Pulmonary artery endothelial cell (primary cell): ENCODE measurements around the gene ENAH. TPM values are rescaled to one million over a fixed set of nuclear protein-coding genes. Genes with fewer than 3 reads are reported as not detected.

ENCODE experiments used
- DNase-seq: peaks from one replicate; pipeline ENCODE4 v3.0.0-alpha.2; 2011; ENCODE audit warnings: low read depth, low spot score
- total RNA-seq: library from RNA; depleted of rRNA; stranded (reverse); fragments of >200 nt; gene quantifications from 2 replicates; pipeline ENCODE4 v1.2.3, GENCODE V29; 2014

ENAH gene
- total RNA-seq, 1 donor from 2014 or later = 46.0 TPM

GRCh38 chr1:225461533-225462428, 191.1 kb downstream of the ENAH start:
- no peak for DNase-seq

- DNase-seq = no peak
These were observed 192.0 kb downstream of the ENAH start for GRCh38 chr1:225460737-225461532.

GRCh38 chr1:225460021-225460736, 192.7 kb downstream of the ENAH start:
- no peak for DNase-seq

- no peak for DNase-seq
These were observed 194.7 kb downstream of the ENAH start for GRCh38 chr1:225458222-225458631.

- DNase-seq = no peak
These were observed 198.2 kb downstream of the ENAH start for GRCh38 chr1:225454733-225455132.

- DNase-seq = no peak
These were observed 198.9 kb downstream of the ENAH start for GRCh38 chr1:225453797-225454648.

GRCh38 chr1:225451840-225452515, 200.9 kb downstream of the ENAH start:
- DNase-seq = no peak

- DNase-seq = no peak
These were observed 201.6 kb downstream of the ENAH start for GRCh38 chr1:225451340-225451739.

GRCh38 chr1:225450491-225451191, 202.3 kb downstream of the ENAH start:
- DNase-seq = no peak

- no peak for DNase-seq
These were observed 203.1 kb downstream of the ENAH start for GRCh38 chr1:225449774-225450173.

GRCh38 chr1:225449261-225449660, 203.7 kb downstream of the ENAH start:
- DNase-seq = no peak

GRCh38 chr1:225448146-225448805, 204.6 kb downstream of the ENAH start:
- DNase-seq = no peak

GRCh38 chr1:225447650-225448089, 205.3 kb downstream of the ENAH start:
- no peak for DNase-seq

GRCh38 chr1:225446981-225447615, 205.8 kb downstream of the ENAH start:
- no peak for DNase-seq

- no peak for DNase-seq
These were observed 206.3 kb downstream of the ENAH start for GRCh38 chr1:225446595-225446960.

- no peak for DNase-seq
These were observed 207.0 kb downstream of the ENAH start for GRCh38 chr1:225445639-225446594.

GRCh38 chr1:225442123-225442505, 210.8 kb downstream of the ENAH start:
- no peak for DNase-seq
